PC-9 (cell line): ENCODE data around the gene RNASE7.

Source experiments
- EZH2 ChIP-seq: fragments of 200-600 bp; sonication (generic); IDR thresholded peaks from 2 replicates; pipeline ENCODE4 v1.8.0; 2017; ENCODE audit warnings: antibody characterized with exemption, low read depth
- TF ChIP-seq, protein P1 (sequence below): fragments of 200-600 bp; sonication (generic); conservative IDR thresholded peaks from 2 replicates; pipeline ENCODE4 v1.6.1; 2017; ENCODE audit warnings: mixed run types, antibody characterized with exemption, mild to moderate bottlenecking, moderate library complexity

DNA sequence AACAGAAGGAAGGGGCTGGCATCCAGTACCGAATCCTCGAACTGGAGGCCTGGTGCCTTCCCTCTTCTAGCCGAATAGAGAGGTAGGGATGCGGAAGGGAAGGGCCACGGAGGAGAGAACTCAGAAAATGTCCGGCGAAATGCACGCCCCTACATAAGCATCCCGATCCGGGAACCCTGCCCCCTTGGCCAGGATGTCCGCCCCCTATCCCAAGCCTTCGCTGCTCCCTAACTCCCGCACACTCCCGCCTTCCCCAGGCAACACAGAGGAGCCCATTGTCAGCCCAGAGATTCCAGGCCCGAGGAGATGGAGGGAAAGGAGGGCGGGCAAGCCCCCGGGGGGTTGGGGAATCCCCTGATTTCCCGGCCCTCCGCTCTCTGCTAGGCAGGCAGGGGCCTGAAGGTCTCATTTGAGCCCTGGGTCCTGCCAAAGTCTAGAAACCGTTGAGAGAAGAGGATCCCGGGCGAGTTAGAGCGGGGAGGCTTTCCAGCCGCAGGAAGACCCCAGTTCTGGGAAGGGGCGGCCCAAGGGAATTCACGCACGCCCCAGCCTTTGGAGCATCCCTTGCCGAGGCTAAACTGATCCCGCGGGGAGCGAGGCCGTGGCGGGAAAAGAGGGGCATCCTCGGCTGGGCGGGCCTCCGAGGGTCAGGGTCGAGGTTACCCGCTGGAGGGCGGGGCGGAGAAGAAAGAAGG, 27.4 kb downstream of the RNASE7 start:
- TF ChIP-seq, protein P1, sequence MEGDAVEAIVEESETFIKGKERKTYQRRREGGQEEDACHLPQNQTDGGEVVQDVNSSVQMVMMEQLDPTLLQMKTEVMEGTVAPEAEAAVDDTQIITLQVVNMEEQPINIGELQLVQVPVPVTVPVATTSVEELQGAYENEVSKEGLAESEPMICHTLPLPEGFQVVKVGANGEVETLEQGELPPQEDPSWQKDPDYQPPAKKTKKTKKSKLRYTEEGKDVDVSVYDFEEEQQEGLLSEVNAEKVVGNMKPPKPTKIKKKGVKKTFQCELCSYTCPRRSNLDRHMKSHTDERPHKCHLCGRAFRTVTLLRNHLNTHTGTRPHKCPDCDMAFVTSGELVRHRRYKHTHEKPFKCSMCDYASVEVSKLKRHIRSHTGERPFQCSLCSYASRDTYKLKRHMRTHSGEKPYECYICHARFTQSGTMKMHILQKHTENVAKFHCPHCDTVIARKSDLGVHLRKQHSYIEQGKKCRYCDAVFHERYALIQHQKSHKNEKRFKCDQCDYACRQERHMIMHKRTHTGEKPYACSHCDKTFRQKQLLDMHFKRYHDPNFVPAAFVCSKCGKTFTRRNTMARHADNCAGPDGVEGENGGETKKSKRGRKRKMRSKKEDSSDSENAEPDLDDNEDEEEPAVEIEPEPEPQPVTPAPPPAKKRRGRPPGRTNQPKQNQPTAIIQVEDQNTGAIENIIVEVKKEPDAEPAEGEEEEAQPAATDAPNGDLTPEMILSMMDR, result no peak
- no peak for TF ChIP-seq EZH2
